Activated T-cell treated with anti-CD3 and anti-CD28 coated beads for 4 hours (primary cell): ENCODE results near the gene FREM1.

Source experiments
- DNase-seq: peaks from one replicate; pipeline ENCODE4 v3.0.0-alpha.2; 2020

The FREM1 gene

DNA sequence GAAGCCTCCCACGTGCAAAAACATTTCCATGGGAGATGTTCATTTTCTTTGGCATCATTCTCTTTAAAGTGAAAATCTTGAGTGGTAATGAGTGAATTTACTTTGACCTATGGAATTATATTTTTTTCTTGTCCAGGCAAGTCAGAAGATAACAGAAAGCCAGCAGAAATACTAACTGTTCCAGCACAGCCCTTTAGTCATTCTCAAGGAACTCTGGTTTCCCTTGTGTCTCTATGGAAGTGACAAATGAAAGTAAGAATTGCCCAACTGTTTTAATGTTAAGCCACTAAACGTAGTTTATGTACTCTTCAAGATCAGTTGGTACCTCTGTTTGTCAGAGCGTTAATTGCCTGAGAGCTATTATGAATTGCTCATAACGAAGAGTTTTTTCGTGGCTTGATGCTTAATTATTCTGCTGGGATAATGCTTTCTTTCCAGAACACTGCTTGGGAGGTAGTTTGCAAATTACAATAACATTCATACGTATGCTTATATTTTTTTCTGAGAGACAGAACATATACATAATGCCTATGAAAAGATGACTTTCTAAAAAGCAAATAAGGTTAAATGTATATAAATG, 103.2 kb downstream of the FREM1 start:
- no peak for DNase-seq

DNA sequence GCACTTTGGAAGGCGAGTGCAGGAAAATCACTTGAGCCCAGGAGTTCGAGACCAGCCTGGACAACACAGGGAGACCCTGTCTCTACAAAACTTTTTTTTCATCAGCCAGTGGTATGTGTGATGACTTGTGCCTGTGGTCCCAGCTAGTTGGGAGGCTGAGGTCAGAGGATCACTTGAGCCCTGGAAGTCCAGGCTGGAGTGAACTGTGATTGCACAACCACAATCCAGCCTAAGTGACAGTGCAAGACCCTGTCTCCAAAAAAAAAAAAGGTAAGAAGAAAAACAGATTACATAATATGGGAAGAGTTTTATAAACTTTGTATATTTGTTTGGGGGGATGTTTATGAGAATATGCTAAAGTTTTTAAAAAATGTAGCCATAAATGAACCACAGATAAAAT, 111.2 kb downstream of the FREM1 start:
- no peak for DNase-seq

DNA sequence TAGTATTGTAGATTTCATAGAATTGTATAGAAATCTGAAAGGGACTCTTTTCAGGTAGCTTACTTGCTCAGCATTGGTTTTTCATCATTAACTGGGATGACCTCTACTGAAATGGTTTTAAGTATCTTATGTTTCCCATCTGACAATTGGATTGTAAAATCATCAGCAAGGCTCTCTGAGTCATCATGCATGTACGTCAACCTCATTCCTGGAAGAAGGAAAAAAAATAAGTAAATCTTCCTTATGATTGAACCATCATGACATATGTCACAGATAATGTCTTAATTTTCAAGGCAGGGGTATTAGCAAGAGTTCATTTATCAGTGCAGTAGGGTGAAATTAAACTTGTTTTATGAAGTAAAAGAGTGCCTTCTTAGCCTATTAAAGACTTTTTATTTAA, 112.8 kb downstream of the FREM1 start:
- no peak for DNase-seq

DNA sequence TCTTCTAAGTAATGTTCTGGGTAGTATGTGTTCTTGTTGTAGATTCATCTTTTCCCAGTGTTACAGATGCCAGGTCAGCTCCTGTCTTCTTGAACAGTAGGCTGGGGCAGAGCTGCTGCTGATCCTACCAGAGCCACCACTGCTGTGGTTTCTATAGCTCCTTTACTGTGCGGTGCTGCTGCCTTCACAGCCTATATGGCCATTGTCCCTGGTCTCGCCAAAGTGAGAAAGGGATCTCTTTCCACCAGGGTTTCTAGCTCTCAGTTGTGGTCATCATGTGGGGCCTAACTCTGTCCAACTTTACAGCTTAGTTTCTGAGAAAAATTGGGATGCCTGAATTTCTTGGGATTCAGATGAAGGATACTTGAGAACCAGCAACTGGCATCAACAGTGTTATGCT, 116.8 kb downstream of the FREM1 start:
- DNase-seq, result no peak

DNA sequence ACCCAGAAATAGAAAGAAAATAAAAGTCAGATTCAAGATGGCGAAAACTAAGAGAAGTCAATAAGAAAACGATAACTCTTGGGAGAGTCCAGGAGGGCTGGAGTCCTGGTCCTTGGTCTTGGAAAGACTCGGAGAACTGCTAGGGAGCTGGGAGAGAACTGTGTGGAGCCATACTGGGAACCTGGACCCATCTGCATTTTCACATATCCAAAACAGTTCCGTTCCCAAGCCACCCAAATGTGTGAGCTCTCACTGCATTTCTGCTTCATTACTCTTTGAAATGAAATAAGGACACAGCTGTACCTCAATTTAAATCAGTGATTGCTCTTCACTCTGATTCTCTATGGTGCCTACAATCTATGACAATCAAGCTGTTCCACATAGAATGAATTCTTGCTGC, 119.6 kb downstream of the FREM1 start:
- no peak for DNase-seq

DNA sequence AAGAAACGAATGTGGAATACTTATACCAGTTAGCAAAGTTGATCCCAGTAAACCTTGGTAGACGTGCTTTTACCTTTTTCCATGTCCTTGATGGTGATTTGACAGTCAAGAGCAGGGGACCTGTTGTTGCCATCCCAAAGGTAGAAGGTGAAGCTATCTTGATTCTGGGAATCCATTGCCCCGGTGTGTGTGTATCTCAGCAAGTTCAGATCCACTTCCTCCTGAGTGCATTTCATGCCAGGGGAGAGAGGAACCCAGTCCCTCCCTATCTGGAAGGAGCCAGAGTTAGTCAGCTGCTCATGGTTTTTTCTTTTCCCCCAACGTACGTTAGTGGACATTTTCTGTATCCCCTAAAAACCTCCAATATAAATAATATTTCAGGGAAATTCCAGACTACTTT, 121.4 kb downstream of the FREM1 start:
- DNase-seq, result no peak

DNA sequence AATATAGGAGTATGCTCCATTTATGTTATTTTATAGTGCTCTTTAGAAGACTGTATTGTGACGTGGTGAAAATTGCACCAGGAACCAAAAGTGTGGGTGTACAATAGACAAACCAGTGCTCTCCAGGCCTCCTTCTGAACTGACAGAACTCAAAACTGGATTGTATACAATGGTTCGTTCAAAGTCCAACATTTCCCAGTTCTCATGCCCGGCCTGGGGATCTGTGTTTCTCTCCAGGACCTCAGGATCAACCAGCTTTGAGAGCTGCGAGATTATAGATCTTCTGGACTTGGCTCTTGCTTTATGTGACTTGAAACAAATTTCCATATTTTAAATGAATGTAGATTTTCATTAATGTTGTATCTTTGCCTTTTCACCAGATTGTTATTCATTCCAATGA, 126.9 kb downstream of the FREM1 start:
- DNase-seq, result no peak

DNA sequence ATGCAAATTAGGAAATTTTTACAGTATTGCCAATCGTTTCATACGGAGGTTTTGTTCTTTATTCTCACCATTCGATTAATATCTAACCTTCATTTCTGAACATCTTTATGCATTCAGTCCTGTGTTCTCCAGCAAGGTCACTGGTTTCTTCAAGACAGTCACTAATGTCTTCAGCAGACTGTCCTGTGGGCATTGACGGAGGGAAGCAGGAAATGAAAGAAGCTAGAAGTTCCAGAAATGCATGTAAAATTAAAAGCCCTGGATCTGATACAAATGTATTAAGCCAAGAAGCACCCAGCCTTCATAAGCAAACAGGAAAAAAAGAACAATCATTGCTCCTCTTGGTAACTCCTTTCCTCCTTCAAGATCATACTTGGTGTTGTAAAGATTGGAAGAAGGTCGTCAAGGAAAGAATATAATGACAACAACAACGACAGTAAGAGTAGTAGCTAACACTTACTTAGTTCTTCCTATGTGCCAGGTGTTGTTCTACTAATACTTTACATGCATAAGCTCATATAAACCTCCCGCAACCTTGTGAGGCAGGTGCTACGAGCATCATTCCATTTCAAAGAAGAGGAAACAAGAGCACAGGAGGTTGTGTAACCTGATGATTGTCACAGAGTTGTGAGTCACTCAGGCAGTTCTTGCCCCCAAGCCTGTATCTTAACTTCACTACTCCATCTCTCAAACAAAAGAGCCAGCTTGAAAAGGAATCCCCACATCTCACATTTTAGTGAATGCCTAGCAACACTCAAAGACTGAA, 127.8 kb downstream of the FREM1 start:
- no peak for DNase-seq

DNA sequence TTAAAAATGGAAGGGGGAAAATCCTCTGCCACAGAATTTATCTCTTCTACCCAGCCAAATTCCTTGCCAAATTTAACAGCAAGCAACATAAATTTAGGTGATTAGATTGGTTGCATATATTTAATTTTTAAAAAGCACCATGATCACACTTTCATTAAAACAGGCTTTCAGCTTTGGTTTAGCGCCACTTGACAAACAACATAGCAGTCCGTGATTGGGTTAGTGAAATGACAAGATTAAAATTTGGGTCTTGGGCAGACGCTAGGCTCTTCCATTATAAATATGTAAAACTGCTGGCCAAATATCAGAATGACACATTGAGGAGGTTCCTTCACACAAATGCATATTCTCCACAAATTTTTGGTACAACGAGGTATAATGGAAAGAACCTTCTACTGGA, 129.5 kb downstream of the FREM1 start:
- no peak for DNase-seq

DNA sequence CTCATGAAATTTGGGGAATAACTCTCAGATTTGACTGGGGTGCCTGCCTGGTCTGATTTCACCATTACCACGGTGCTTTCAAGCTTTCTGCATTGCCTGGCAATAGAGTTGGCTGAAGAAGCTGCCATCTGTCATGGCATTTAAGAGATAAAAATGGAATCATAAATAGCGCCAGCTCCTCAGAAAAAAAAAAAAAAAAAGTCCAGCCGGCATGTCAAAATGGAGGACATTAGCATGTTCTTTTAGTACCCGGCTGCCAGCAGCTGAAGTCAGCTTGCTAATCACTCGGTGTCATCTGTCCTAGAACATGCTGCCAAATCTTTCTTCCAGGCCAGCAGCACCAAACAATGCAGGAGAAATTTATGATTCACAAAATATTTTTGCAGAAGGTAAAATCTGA, 130.0 kb downstream of the FREM1 start:
- no peak for DNase-seq

DNA sequence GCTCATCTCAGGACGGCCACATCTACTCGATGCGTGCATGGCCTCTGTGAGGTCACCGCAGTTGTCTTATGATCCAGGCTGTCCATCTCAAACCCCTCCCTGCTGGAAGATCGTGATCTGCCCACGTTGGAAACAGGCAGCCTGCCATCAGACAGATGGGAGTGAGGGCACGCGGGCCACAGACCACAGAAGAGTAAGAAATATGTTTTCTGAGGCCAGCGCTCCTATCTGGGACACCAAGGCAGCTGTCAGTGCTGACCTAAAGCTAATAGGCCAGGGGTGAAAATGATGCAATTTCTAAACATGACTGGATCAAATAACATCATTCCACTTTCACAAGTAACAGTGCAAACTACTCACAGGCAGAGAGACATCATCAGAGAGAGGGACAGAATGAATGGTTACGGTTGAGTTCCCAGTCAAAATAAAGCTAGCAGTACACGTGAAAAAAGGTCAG, 130.6 kb downstream of the FREM1 start:
- DNase-seq, result no peak

DNA sequence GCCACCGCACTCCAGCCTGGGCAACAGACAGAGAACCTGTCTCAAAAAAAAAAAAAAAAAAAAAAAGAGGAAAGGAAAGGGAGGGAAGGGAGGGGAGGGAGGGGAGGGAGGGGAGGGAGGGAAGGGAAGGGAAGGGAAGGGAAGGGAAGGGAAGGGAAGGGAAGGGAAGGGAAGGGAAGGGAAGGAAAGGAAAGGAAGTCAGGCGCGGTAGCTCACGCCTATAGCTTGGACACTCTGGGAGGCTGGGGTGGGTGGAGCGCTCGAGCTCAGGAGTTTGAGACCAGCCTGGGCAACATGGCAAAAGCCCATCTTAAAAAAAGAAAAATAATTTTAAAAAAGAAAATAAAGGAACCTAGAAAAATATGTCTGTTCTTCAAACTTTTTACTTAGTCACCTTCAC, 131.7 kb downstream of the FREM1 start:
- no peak for DNase-seq

DNA sequence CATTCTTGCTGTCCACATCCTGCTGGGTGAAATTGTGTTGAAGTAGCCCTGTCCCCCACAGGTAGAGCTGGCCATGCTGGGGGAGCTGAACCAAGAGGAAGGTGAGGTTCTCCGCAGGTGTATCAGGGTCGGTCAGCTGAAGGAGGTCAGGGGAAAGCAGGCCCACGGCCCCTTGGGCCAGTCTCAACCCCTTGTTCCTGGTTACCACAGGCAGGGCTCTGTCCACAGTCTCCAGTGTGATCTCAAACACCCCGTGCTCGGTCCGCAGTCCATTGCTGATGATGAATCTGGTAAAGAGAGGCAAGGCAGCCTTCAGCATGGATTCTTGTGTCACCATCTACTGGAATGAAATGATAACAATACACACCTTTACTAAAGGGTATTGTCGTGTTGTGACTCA, 134.3 kb downstream of the FREM1 start:
- DNase-seq, result no peak

DNA sequence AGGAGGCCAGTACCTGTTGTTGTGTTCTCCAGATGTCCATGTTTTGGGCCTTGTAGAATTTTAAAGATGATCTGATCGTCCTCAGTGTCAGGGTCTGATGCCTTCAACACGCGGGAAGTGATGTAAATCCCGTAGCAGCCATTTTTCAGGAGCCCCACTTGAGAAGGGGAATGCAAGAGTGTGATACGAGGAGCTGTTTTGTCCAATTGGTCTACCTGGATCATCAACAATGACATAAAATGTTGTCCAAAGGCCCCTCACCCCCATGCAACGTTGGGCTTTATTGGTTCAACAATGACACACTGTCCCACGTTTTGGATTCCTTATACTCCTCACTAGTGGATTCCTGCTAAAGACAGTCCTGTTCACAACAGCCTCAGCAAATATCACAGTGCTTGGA, 139.6 kb downstream of the FREM1 start:
- DNase-seq, result no peak

DNA sequence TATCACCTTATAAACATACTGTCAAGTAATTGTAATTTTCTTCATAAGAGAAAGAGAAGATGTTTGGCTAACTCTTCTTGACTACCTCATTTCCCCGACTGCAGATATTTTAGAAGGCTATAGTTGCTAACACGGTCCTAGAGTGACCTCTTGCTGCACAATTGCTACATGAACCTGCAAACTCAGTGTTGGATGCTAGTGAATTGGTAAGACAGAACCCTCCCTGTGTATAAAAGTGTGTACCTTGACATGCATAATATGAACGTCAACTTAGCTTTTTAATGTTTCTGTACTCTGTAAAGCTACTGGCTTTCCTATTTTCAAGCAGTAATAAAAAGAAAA, 141.0 kb downstream of the FREM1 start:
- no peak for DNase-seq

DNA sequence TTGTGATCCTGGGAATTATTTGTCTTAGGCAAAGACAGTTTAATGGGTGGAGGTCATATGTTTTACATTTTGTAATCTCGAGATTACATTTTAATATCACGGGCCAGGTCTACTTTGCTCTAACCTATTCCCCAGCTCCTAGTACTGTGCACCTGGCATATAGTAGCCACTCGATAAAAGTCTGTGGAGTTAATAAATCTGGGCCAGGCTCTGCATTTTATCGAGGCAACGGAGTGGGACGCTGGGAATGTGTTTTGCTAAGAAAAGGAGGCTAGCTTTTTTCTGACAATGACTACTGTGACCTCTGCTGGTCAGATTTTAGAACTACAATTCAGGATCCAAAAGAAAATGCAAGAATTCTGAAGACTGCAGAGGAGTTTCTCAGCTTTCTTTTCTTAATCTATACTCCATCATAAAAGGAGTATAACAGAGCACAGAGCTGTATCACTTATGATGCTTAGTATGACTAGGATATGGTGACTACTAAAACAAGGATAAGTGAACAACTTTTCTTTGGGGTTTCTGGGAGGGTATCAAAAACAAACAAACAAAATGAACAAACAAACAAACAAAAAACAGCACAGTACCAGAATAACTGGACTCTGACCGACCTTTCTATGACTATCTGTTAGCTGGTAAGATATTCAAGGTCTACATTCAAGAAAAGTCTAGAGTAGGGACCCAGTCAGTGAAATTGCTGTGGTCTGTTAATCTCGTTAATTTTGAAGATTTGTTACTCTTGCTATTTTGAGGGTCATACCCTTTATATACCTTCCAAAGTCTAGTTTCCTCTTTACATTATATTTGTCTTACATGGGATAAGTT, 141.6 kb downstream of the FREM1 start:
- no peak for DNase-seq

DNA sequence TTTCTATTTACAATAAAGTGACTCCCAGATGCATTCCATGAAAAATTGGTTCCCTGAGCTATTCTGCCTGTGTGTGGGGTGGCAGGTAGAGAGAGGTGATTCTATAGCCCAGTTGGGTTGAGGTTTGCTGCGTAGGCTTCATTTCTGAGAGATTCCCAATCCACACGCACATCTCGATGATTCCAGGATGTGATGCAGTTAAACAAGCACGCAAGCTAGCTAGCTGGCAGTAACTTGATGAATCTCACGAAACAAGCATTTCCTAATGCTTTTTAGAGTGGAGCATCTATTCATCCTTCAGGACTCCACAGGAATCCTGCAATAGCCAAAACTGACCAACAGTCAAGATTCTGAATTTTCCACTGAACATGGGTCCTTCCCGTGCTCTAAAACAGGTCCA, 143.9 kb downstream of the FREM1 start:
- no peak for DNase-seq

DNA sequence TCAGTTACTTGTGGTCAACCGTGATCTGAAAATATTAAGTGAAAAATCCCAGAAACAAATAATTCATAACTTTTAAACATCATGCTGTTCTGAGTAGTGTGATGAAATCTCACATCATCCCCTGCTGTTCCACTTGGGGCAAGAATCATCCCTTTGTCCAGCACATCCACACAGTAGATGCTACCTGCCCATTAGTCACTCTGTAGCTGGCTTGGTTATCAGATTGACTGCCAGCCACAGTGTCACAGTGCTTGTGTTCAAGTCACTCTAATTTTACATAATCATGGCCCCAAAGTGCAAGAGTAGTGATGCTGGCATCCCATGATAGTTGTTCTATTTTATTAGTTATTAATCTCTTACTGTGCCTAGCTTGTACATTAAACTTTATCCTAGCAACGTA, 148.6 kb downstream of the FREM1 start:
- no peak for DNase-seq

DNA sequence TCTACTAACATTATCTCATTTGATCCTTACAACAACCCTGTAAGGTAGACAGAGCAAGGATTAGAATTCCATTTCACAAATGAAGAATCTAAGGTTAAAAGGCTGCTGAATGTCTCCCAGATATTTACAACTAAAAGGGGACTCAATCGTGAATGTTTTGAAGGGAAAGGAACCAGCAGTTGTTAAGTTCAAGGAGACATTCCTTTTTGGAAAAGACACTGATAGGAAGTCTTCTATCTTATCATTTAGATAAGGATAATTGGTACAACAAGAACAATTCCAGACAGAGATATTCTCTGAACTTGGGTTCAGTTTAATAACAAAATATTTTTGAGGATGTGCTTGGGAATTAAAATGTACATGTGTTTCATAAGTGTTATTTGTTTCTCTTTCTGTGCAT, 150.2 kb downstream of the FREM1 start:
- DNase-seq, result no peak

DNA sequence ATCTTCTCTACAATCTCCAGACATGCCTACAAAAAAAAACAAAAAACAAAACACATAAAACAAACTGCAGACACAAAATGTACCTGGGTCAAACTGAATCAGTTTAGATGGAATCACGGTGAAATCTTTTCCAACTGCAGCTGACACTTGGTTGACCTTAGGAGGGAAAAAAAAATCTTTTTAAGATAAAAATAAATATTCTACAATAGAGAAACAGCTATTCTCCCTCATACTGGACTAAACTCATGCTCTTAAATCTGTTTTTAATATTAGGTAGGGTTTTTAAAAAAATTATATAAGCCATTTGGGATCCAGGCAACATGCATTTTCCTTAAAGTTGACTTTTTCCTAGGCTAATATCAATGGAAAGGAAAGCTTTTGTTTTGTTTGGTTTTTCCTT, 153.9 kb downstream of the FREM1 start:
- DNase-seq, result no peak

DNA sequence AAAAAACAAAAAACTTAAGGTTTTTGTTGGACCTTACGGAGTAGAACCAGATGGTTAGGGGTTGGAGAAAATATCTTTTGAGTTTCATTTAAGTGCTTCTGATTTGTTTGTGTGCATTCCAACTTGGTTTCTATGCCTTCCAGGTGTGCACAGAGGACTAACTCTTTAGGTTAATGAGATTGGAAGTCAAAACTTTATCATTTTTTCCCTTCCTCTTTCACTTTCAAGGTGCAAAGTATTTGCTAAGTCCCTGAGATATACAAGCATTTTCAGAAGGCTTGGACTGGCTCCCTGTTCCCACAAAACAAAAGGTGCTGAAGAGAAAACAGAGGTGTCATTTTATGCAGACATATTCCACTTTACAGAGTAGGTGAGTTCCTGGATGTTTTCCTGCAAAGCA, 157.4 kb downstream of the FREM1 start:
- no peak for DNase-seq

DNA sequence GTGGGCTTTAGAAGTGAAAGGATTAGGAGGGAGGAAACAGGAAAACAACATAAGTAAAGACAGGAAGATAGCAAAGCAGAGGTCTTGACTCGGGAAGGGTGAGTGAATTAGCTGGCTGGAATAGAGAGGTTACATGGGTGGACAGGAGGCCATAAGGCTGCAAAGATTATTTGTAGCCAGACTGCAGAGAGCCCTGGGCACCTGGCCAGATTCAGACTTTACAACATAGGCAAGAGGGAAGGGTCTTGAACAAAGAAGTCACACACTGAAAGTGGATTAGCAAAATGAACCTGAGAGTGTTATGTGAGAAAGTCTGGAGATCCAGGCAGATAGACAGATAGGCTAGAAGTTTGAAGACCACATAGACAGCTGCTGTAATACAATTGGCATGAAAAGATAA, 158.0 kb downstream of the FREM1 start:
- DNase-seq, result no peak

DNA sequence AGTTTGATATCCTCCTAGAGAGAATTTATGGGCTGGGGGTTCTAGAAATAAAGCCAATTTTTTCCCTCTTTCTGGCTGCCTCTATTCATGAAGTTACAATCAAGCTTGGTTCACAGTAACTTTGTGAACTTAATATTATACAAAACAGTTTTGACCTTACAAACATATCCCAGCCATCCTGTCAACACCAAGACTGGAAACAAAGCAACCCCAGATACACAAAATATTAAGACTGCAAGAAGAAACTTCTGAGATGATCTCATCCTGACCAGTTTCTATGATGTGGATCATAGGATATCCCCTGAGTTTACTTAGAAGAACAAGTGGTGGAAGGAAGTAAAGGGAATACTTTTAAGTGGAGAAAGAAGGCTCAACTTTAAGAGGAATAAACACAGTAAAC, 159.4 kb downstream of the FREM1 start:
- DNase-seq, result no peak

DNA sequence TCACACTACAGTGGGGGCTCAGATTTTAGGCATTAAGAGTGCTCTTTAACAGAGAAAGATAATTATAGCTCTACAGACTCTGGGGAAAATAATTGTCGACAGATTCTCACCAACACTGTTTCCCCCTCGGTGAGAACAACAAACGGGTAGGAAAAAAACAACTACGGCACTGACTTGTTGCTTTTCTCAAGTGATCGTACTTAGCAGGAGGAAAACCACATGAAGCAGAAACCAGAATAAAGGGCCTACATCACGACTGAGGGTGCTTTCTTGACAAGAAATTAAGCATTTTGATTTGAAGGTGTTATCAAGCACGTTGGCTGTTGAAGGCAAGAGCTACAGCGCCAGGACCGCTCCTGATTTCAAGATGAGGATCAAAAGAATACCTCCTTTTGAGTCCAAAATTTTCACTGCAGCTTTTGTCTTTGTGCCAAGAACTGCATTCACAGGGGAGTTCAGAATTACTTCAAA, 160.5 kb downstream of the FREM1 start:
- DNase-seq, result no peak
